Ramos (cell line): ENCODE measurements around the gene PTGR3.

Source experiments
- in situ Hi-C: fragments of 300-500 bp; cut with MboI; formaldehyde crosslinking; loops from one replicate; pipeline ENCODE4 v1.14.3; 2022; ENCODE audit warnings: low sequenced_read_pairs; ENCODE audit not compliant: unreplicated experiment

The PTGR3 gene

GRCh38 chr18:75216212-75216910 is 7.4 kb upstream of the PTGR3 start:
- in situ Hi-C loops: no loop called here

- in situ Hi-C loops: no loop called here
Observed at GRCh38 chr18:75215663-75216062, 6.7 kb upstream of the PTGR3 start.

GRCh38 chr18:75214766-75215510 is 6.0 kb upstream of the PTGR3 start:
- in situ Hi-C loops: no loop called here

- in situ Hi-C loops: no loop called here
Observed at GRCh38 chr18:75214332-75214690, 5.4 kb upstream of the PTGR3 start.

GRCh38 chr18:75213611-75214331 is 4.8 kb upstream of the PTGR3 start:
- in situ Hi-C loops: no loop called here

- in situ Hi-C loops: no loop called here
Observed at GRCh38 chr18:75212751-75213090, 3.8 kb upstream of the PTGR3 start.

- in situ Hi-C loops: no loop called here
Observed at GRCh38 chr18:75211953-75212750, 3.2 kb upstream of the PTGR3 start.

- in situ Hi-C loops: no loop called here
Observed at GRCh38 chr18:75211626-75211952, 2.6 kb upstream of the PTGR3 start.

GRCh38 chr18:75211002-75211621 is 2.2 kb upstream of the PTGR3 start:
- in situ Hi-C loops: no loop called here

- in situ Hi-C loops: no loop called here
Observed at GRCh38 chr18:75210274-75211001, 1.5 kb upstream of the PTGR3 start, which contains the start of gene TSHZ1. TSS of gene TSHZ1 (plus strand) at chr18:75210797. CDS start at chr18:75211877, 1,080 bp downstream.

- in situ Hi-C loops: no loop called here
Observed at GRCh38 chr18:75209951-75210258, 966 bp upstream of the PTGR3 start.

GRCh38 chr18:75208836-75209128 is 157 bp downstream of the PTGR3 start:
- in situ Hi-C loops: no loop called here

GRCh38 chr18:75208155-75208835 is 644 bp downstream of the PTGR3 start:
- in situ Hi-C loops: no loop called here

- in situ Hi-C loops: no loop called here
Observed at GRCh38 chr18:75207310-75208154, 1.4 kb downstream of the PTGR3 start.

GRCh38 chr18:75206452-75207309 is 2.3 kb downstream of the PTGR3 start:
- in situ Hi-C loops: no loop called here

GRCh38 chr18:75205514-75206132 is 3.3 kb downstream of the PTGR3 start:
- in situ Hi-C loops: no loop called here
